Neural cell (in vitro differentiated cells): ENCODE data around the gene CKAP4. TPM values are rescaled to one million over a fixed set of nuclear protein-coding genes. Genes with fewer than 3 reads are reported as not detected.

Experiments used
- H2AFZ ChIP-seq: fragments of 200-600, 300-800 bp; sonication (generic), shearing (Covaris generic); 2 replicates; pipeline ENCODE4 v1.6.0; 2014; ENCODE audit warnings: low read depth, mild to moderate bottlenecking, antibody characterized with exemption, low read length, moderate library complexity
- H3F3A ChIP-seq: fragments of 200-600 bp; shearing (Covaris generic); 2 replicates; pipeline ENCODE4 v1.6.1; 2016; ENCODE audit warnings: mild to moderate bottlenecking, moderate library complexity, mixed read lengths, antibody characterized with exemption, low read length; ENCODE audit not compliant: insufficient read depth, poor library complexity, severe bottlenecking
- H3K27ac ChIP-seq: fragments of 200-600, 300-800 bp; sonication (generic), shearing (Covaris generic); 2 replicates; pipeline ENCODE4 v1.5.1; 2014; ENCODE audit warnings: mild to moderate bottlenecking, low read length, moderate library complexity
- H3K27me3 ChIP-seq: fragments of 300-800, 200-600 bp; sonication (generic), shearing (Covaris generic); 2 replicates; pipeline ENCODE4 v1.6.0; 2014; ENCODE audit warnings: mild to moderate bottlenecking, low read depth, low read length, moderate library complexity; ENCODE audit not compliant: insufficient read depth
- H3K36me3 ChIP-seq: fragments of 300-800, 200-600 bp; sonication (generic), shearing (Covaris generic); 2 replicates; pipeline ENCODE4 v1.5.1; 2014; ENCODE audit warnings: mild to moderate bottlenecking, antibody characterized with exemption, low read length, moderate library complexity; ENCODE audit not compliant: insufficient read depth
- H3K4me2 ChIP-seq: fragments of 300-800, 200-600 bp; sonication (generic), shearing (Covaris generic); 2 replicates; pipeline ENCODE4 v1.6.0; 2014; ENCODE audit warnings: mild to moderate bottlenecking, low read length
- H3K4me3 ChIP-seq: fragments of 300-800, 200-600 bp; sonication (generic), shearing (Covaris generic); 2 replicates; pipeline ENCODE4 v1.5.1; 2014; ENCODE audit warnings: mild to moderate bottlenecking, low read length, moderate library complexity
- H3K79me2 ChIP-seq: fragments of 200-600 bp; shearing (Covaris generic); replicated peaks from 2 replicates; pipeline ENCODE4 v1.6.0; 2014; ENCODE audit warnings: mild to moderate bottlenecking, low read length, moderate library complexity; ENCODE audit not compliant: insufficient read depth
- H3K9ac ChIP-seq: fragments of 300-800, 200-600 bp; sonication (generic), shearing (Covaris generic); 2 replicates; pipeline ENCODE4 v1.6.1; 2016; ENCODE audit warnings: mild to moderate bottlenecking, low read length, mixed read lengths
- H3K9me2 ChIP-seq: fragments of 200-600 bp; shearing (Covaris generic); 2 replicates; pipeline ENCODE4 v1.6.1; 2016; ENCODE audit warnings: mild to moderate bottlenecking, low read length, mixed read lengths; ENCODE audit not compliant: insufficient read depth
- H3K9me3 ChIP-seq: fragments of 200-600, 300-800 bp; sonication (generic), shearing (Covaris generic); 2 replicates; pipeline ENCODE4 v1.6.1; 2016; ENCODE audit warnings: mild to moderate bottlenecking, mixed run types, low read length, moderate library complexity, mixed read lengths
- H4K20me1 ChIP-seq: fragments of 200-600 bp; shearing (Covaris generic); 2 replicates; pipeline ENCODE4 v1.6.1; 2016; ENCODE audit warnings: mild to moderate bottlenecking, mixed run types; ENCODE audit not compliant: insufficient read depth
- CTCF ChIP-seq: fragments of 450-650 bp; IDR thresholded peaks from 2 replicates; pipeline ENCODE4 v1.5.1; 2014; ENCODE audit warnings: antibody characterized with exemption, mild to moderate bottlenecking, moderate library complexity; ENCODE audit not compliant: poor library complexity, severe bottlenecking
- EP300 ChIP-seq: fragments of 450-650 bp; conservative IDR thresholded peaks from 2 replicates; pipeline ENCODE4 v1.6.1; 2014; ENCODE audit warnings: antibody characterized with exemption, mild to moderate bottlenecking, moderate library complexity; ENCODE audit not compliant: poor library complexity, severe bottlenecking
- EZH2 ChIP-seq: fragments of 200-600, 300-800 bp; shearing (Covaris generic), sonication (generic); IDR thresholded peaks from 2 replicates; pipeline ENCODE4 v1.6.1; 2014; ENCODE audit warnings: antibody characterized with exemption, low read length, borderline replicate concordance, mild to moderate bottlenecking; ENCODE audit not compliant: insufficient read depth, poor library complexity, severe bottlenecking
- MXI1 ChIP-seq: fragments of 450-650 bp; conservative IDR thresholded peaks from 2 replicates; pipeline ENCODE4 v1.6.1; 2014; ENCODE audit warnings: antibody characterized with exemption, mild to moderate bottlenecking; ENCODE audit not compliant: poor library complexity, severe bottlenecking
- POLR2AphosphoS5 ChIP-seq: IDR thresholded peaks from 2 replicates; pipeline ENCODE4 v1.6.1; 2012
- RAD21 ChIP-seq: fragments of 450-650 bp; conservative IDR thresholded peaks from 2 replicates; pipeline ENCODE4 v1.6.1; 2014; ENCODE audit warnings: antibody characterized with exemption, mild to moderate bottlenecking, moderate library complexity
- REST ChIP-seq: IDR thresholded peaks from 2 replicates; pipeline ENCODE4 v1.6.1; 2012; ENCODE audit warnings: borderline replicate concordance
- SMC3 ChIP-seq: fragments of 450-650 bp; conservative IDR thresholded peaks from 2 replicates; pipeline ENCODE4 v1.6.1; 2014; ENCODE audit warnings: antibody characterized with exemption, mild to moderate bottlenecking, moderate library complexity; ENCODE audit not compliant: poor library complexity
- TAF1 ChIP-seq: IDR thresholded peaks from 2 replicates; pipeline ENCODE4 v1.6.1; 2012; ENCODE audit warnings: low read depth
- polyA minus RNA-seq: library from RNA; depleted of rRNA, polyadenylated mRNA; stranded (reverse); fragments of >200 nt; gene quantifications from 2 replicates; pipeline ENCODE4 v1.2.3, GENCODE V29; 2014
- polyA plus RNA-seq: library from polyadenylated mRNA; depleted of rRNA; stranded (reverse); fragments of >200 nt; gene quantifications from 2 replicates; pipeline ENCODE4 v1.2.3, GENCODE V29; 2014

Gene CKAP4
- 50.0 and 51.5 TPM in 2 replicates for polyA plus RNA-seq
- 42.9 and 49.1 TPM in 2 replicates for polyA minus RNA-seq

- Histone ChIP-seq H2AFZ (peak within 1 kb of the TSS; percentile 88), H3K9me2 (no peaks in the 10 kb centered on the region), H3K9me3 (no peaks in the 10 kb centered on the region), H4K20me1 (no peaks in the 10 kb centered on the region), H3K4me3 (peak within 1 kb of the TSS; percentile 99), H3K79me2 (peaks cover 34% of the 10 kb centered on the region), H3K4me2 (peak within 1 kb of the TSS; percentile 87), H3K27ac (peak within 1 kb of the TSS; percentile 83), H3K36me3 (no peaks in the 10 kb centered on the region), H3K27me3 (no peaks in the 10 kb centered on the region), H3F3A (no peaks in the 10 kb centered on the region), H3K9ac (peak within 1 kb of the TSS; percentile 97)
- TF ChIP-seq CTCF (no peak), SMC3 (no peak), EP300 (peak; percentile 27), RAD21 (no peak), REST (no peak), EZH2 (no peak), MXI1 (peak; percentile 56), POLR2AphosphoS5 (peak; percentile 58), TAF1 (no peak)
Observed at GRCh38 chr12:106247674-106248311, at the start of gene CKAP4. CKAP4 (minus strand) TSS chr12:106248020; CDS start chr12:106247851, 169 bp downstream.

GRCh38 chr12:106297075-106297474, 49.3 kb upstream of the CKAP4 start:
- H3K27me3 ChIP-seq, result no peaks in the 10 kb centered on the region
- H3K79me2 ChIP-seq, result no peaks in the 10 kb centered on the region
- no peak overlapping the region for H2AFZ ChIP-seq
- no peak overlapping the region for H3K4me2 ChIP-seq
- no peaks in the 10 kb centered on the region for H4K20me1 ChIP-seq
- H3K9me2 ChIP-seq, result no peaks in the 10 kb centered on the region
- no peaks in the 10 kb centered on the region for H3F3A ChIP-seq
- no peak overlapping the region for H3K27ac ChIP-seq
- H3K36me3 ChIP-seq, result no peaks in the 10 kb centered on the region
- H3K9ac ChIP-seq, result no peak overlapping the region
- no peaks in the 10 kb centered on the region for H3K9me3 ChIP-seq
- no peak for TF ChIP-seq REST
- TF ChIP-seq TAF1, result no peak
- TF ChIP-seq MXI1, result no peak
- no peak for TF ChIP-seq RAD21
- no peak for TF ChIP-seq EZH2
- no peak overlapping the region for H3K4me3 ChIP-seq
